ENCODE measurements around the gene PIK3R1.

GRCh38 chr5:68342693-68343092 lies 127.1 kb downstream of the PIK3R1 start:
- TF ChIP-seq FOXM1 (IDR thresholded peaks at IDR 0.05; ENCODE audit: low read depth, low read length) (no peak), CREB1 (IDR thresholded peaks at IDR 0.05; ENCODE audit: low read depth) (no peak), CTCF (IDR thresholded peaks at IDR 0.05 in 2 of 3, conservative IDR thresholded peaks at IDR 0.05 in 1 of 3; ENCODE audit: control insufficient read depth in 2 of 3, extremely low read depth in 1 of 3, insufficient read depth in 1 of 3, low read depth in 3 of 3, low read length in 3 of 3) (no peak), CHD2 (IDR thresholded peaks at IDR 0.05; ENCODE audit: borderline replicate concordance, low read depth, low read length) (no peak)

Data from GM12878 (cell line).